Omental fat pad (tissue), 4 donors: ENCODE measurements around the gene MEF2D. TPM values are rescaled to one million over a fixed set of nuclear protein-coding genes. Genes with fewer than 3 reads are reported as not detected.

Experiments
- ATAC-seq: fragments of 150-250 bp; one replicate; pipeline ENCODE4 v1.9.1; 2016; ENCODE audit warnings: mild to moderate bottlenecking, moderate library complexity; ENCODE audit not compliant: low FRiP score
- DNase-seq: peaks from one replicate; pipeline ENCODE4 v3.0.0-alpha.2; 2019; ENCODE audit warnings: low spot score
- total RNA-seq, 4 donors: library from RNA; depleted of rRNA; stranded (reverse); fragments of >200 nt; gene quantifications; one replicate each; pipeline ENCODE4 v1.1.0, GENCODE V29; 2016
- TF ChIP-seq, protein P1 (sequence below), 3 donors: fragments of 450-650 bp; IDR thresholded peaks; one replicate each; pipeline ENCODE4 v1.5.1; 2016 to 2017; ENCODE audit warnings: antibody characterized with exemption in 3 of 3, mild to moderate bottlenecking in 3 of 3, moderate library complexity in 2 of 3

The MEF2D gene
- total RNA-seq, 4 donors from 2014 or later: 22.8 to 33.8 (median 28.1) TPM

GRCh38 chr1:156525856-156526489, 25.4 kb upstream of the MEF2D start:
- DNase-seq (no peak), ATAC-seq (no peak)
- TF ChIP-seq, protein P1, sequence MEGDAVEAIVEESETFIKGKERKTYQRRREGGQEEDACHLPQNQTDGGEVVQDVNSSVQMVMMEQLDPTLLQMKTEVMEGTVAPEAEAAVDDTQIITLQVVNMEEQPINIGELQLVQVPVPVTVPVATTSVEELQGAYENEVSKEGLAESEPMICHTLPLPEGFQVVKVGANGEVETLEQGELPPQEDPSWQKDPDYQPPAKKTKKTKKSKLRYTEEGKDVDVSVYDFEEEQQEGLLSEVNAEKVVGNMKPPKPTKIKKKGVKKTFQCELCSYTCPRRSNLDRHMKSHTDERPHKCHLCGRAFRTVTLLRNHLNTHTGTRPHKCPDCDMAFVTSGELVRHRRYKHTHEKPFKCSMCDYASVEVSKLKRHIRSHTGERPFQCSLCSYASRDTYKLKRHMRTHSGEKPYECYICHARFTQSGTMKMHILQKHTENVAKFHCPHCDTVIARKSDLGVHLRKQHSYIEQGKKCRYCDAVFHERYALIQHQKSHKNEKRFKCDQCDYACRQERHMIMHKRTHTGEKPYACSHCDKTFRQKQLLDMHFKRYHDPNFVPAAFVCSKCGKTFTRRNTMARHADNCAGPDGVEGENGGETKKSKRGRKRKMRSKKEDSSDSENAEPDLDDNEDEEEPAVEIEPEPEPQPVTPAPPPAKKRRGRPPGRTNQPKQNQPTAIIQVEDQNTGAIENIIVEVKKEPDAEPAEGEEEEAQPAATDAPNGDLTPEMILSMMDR (IDR thresholded peaks at IDR 0.05): no peak

GRCh38 chr1:156525071-156525501, 24.5 kb upstream of the MEF2D start:
- DNase-seq: no peak
- no peak for ATAC-seq
- TF ChIP-seq, protein P1 (IDR thresholded peaks at IDR 0.05): no peak

DNA sequence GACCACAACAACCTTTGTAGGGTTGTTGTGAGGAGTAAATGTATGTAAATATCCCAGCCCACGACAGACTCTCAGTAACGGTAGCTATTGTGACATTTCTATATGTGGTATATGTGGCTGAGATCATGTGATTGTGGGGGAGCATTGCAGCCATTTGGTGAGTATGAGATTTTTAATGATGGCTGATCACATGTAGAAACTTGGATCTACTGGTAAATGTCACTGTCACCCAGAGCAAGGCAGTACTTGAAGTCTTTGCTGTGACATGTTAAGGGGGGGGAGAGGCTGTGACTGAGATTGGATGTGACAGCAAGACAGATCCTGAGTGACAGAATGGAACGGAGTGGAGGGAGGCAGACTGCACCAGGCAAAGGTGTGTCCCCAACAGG, 23.9 kb upstream of the MEF2D start:
- no peak for ATAC-seq
- DNase-seq: no peak
- TF ChIP-seq, protein P1 (IDR thresholded peaks at IDR 0.05): no peak

- ATAC-seq (no peak), DNase-seq (no peak)
- TF ChIP-seq, protein P1 (IDR thresholded peaks at IDR 0.05): no peak
Measured at GRCh38 chr1:156523801-156524480, 23.4 kb upstream of the MEF2D start.

- ATAC-seq: no peak
- DNase-seq: no peak
- TF ChIP-seq, protein P1 (IDR thresholded peaks at IDR 0.05): no peak
Measured at GRCh38 chr1:156522443-156522970, 21.9 kb upstream of the MEF2D start.

- ATAC-seq (no peak), DNase-seq (no peak)
- TF ChIP-seq, protein P1 (IDR thresholded peaks at IDR 0.05): no peak
Measured at GRCh38 chr1:156517748-156518147, 17.2 kb upstream of the MEF2D start.

- no peak for ATAC-seq
- no peak for DNase-seq
- TF ChIP-seq, protein P1 (IDR thresholded peaks at IDR 0.05): no peak
Measured at GRCh38 chr1:156516821-156517220, 16.2 kb upstream of the MEF2D start.
